Measurements from ENCODE around the gene PPP2R5E. TPM values are rescaled to one million over a fixed set of nuclear protein-coding genes. Genes with fewer than 3 reads are reported as not detected.

The PPP2R5E gene
- total and polyA plus RNA-seq, 4 donors = 6.0 to 13.1 (median 8.4) TPM

- H3K9ac ChIP-seq (ENCODE audit: low read depth in 1 of 2, low read length in 2 of 2) = peak overlapping the region in 1 of 2 donors; percentile 49
- WGBS = 3% methylated on average over 2 of the region's 2 CpGs
- H3K36me3 ChIP-seq (ENCODE audit: control insufficient read depth in 4 of 4, insufficient read depth in 3 of 4, low read depth in 1 of 4, low read length in 3 of 4) = no peaks in the 10 kb centered on the region
- peaks cover 8 to 22% (median 17%) of the 10 kb centered on the region in 4 donors for H3K4me1 ChIP-seq (ENCODE audit: control insufficient read depth in 4 of 4, insufficient read depth in 4 of 4, low read length in 3 of 4)
- no peak for DNase-seq (ENCODE audit: low spot score)
- no peaks in the 10 kb centered on the region for H3K27me3 ChIP-seq (ENCODE audit: control insufficient read depth in 4 of 4, insufficient read depth in 4 of 4, low read length in 3 of 4)
- TF ChIP-seq JUND (IDR thresholded peaks at IDR 0.05) (peak; percentile 48 to 57), CTCF (IDR thresholded peaks at IDR 0.05; ENCODE audit: low read depth, low read length, missing input control) (no peak), HNF4A (conservative IDR thresholded peaks at IDR 0.05) (peak in 1 of 2 donors; percentile 10)
- no peaks in the 10 kb centered on the region for H3K9me3 ChIP-seq (ENCODE audit: control insufficient read depth in 4 of 4, low read length in 3 of 4)
- peak overlapping the region; percentile 83 for H3K27ac ChIP-seq (ENCODE audit: low read depth in 1 of 2, low read length in 2 of 2)
- H3K4me3 ChIP-seq (ENCODE audit: low read depth in 1 of 3, low read length in 3 of 3) = peak overlapping the region in 1 of 3 donors; percentile 33
Measured at GRCh38 chr14:63478010-63478409, 65.2 kb downstream of the PPP2R5E start.

- Histone ChIP-seq H3K4me1 (ENCODE audit: control insufficient read depth in 4 of 4, insufficient read depth in 4 of 4, low read length in 3 of 4) (peaks cover 8 to 24% (median 17%) of the 10 kb centered on the region in 4 donors), H3K4me3 (ENCODE audit: low read depth in 1 of 3, low read length in 3 of 3) (peak overlapping the region in 1 of 3 donors; percentile 33), H3K27ac (ENCODE audit: low read depth in 1 of 2, low read length in 2 of 2) (peak overlapping the region; percentile 83), H3K36me3 (ENCODE audit: control insufficient read depth in 4 of 4, insufficient read depth in 3 of 4, low read depth in 1 of 4, low read length in 3 of 4) (no peaks in the 10 kb centered on the region), H3K27me3 (ENCODE audit: control insufficient read depth in 4 of 4, insufficient read depth in 4 of 4, low read length in 3 of 4) (no peaks in the 10 kb centered on the region), H3K9me3 (ENCODE audit: control insufficient read depth in 4 of 4, low read length in 3 of 4) (no peaks in the 10 kb centered on the region), H3K9ac (ENCODE audit: low read depth in 1 of 2, low read length in 2 of 2) (peak overlapping the region in 1 of 2 donors; percentile 49)
- TF ChIP-seq FOXA1 (IDR thresholded peaks at IDR 0.05) = no peak
- TF ChIP-seq, protein P1, sequence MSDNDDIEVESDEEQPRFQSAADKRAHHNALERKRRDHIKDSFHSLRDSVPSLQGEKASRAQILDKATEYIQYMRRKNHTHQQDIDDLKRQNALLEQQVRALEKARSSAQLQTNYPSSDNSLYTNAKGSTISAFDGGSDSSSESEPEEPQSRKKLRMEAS (IDR thresholded peaks at IDR 0.05) = no peak
- no peak for TF ChIP-seq SP1 (IDR thresholded peaks at IDR 0.05)
- TF ChIP-seq CTCF (IDR thresholded peaks at IDR 0.05; ENCODE audit: low read depth, low read length, missing input control) = no peak
- TF ChIP-seq ZBTB33 (IDR thresholded peaks at IDR 0.05) = no peak
- DNase-seq (ENCODE audit: low spot score) = no peak
- WGBS = 12% methylated on average over 1 of the region's 1 CpG
Measured at GRCh38 chr14:63477556-63477955, 65.6 kb downstream of the PPP2R5E start.

DNA sequence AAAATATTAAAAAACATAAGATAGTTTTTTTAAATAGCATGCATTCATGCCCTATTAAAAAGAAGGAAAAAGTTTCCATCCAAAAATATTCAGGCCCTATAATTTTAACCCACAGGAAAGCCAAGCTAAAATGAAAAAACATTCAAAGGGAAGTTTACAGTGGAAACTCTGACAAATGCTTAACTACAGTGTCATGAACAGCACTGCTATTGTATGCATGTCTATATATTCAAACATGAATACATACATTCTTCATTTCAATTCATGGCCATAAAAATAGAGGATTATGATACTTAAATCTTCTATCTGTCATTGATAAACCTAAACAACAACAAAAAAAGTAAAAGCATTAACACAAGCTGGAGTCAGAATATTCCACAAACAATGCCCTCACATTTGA is 67.4 kb downstream of the PPP2R5E start:
- DNase-seq (ENCODE audit: low spot score) = no peak
- no peak for TF ChIP-seq FOXA2 (IDR thresholded peaks at IDR 0.05)
- TF ChIP-seq JUND (IDR thresholded peaks at IDR 0.05) = peak; percentile 29 to 32
- TF ChIP-seq YY1 (IDR thresholded peaks at IDR 0.05) = no peak
- TF ChIP-seq NR2F2 (IDR thresholded peaks at IDR 0.05) = no peak
- TF ChIP-seq, protein P2, sequence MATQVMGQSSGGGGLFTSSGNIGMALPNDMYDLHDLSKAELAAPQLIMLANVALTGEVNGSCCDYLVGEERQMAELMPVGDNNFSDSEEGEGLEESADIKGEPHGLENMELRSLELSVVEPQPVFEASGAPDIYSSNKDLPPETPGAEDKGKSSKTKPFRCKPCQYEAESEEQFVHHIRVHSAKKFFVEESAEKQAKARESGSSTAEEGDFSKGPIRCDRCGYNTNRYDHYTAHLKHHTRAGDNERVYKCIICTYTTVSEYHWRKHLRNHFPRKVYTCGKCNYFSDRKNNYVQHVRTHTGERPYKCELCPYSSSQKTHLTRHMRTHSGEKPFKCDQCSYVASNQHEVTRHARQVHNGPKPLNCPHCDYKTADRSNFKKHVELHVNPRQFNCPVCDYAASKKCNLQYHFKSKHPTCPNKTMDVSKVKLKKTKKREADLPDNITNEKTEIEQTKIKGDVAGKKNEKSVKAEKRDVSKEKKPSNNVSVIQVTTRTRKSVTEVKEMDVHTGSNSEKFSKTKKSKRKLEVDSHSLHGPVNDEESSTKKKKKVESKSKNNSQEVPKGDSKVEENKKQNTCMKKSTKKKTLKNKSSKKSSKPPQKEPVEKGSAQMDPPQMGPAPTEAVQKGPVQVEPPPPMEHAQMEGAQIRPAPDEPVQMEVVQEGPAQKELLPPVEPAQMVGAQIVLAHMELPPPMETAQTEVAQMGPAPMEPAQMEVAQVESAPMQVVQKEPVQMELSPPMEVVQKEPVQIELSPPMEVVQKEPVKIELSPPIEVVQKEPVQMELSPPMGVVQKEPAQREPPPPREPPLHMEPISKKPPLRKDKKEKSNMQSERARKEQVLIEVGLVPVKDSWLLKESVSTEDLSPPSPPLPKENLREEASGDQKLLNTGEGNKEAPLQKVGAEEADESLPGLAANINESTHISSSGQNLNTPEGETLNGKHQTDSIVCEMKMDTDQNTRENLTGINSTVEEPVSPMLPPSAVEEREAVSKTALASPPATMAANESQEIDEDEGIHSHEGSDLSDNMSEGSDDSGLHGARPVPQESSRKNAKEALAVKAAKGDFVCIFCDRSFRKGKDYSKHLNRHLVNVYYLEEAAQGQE (IDR thresholded peaks at IDR 0.05) = no peak
- TF ChIP-seq HNF4A (conservative IDR thresholded peaks at IDR 0.05) = no peak
- no peak for TF ChIP-seq EGR1 (IDR thresholded peaks at IDR 0.05; ENCODE audit: low read depth in 2 of 2)
- Histone ChIP-seq H3K4me1 (ENCODE audit: control insufficient read depth in 4 of 4, insufficient read depth in 4 of 4, low read length in 3 of 4) (peaks cover 14 to 36% (median 20%) of the 10 kb centered on the region in 4 donors), H3K4me3 (ENCODE audit: low read depth in 1 of 3, low read length in 3 of 3) (no peak overlapping the region), H3K9ac (ENCODE audit: low read depth in 1 of 2, low read length in 2 of 2) (no peak overlapping the region), H3K36me3 (ENCODE audit: control insufficient read depth in 4 of 4, insufficient read depth in 3 of 4, low read depth in 1 of 4, low read length in 3 of 4) (no peaks in the 10 kb centered on the region), H3K27me3 (ENCODE audit: control insufficient read depth in 4 of 4, insufficient read depth in 4 of 4, low read length in 3 of 4) (no peaks in the 10 kb centered on the region), H3K27ac (ENCODE audit: low read depth in 1 of 2, low read length in 2 of 2) (no peak overlapping the region), H3K9me3 (ENCODE audit: control insufficient read depth in 4 of 4, low read length in 3 of 4) (no peaks in the 10 kb centered on the region)

All from liver (tissue), 9 donors.